Left forelimb (tissue), 1 donor: ENCODE measurements around the gene FOXL3.
"Not testable (repeated sequence)": the region's sequence is repeated elsewhere in the genome, so short reads cannot be mapped to it uniquely, and the experiment has no call there.

Experiments
- DNase-seq: peaks from one replicate; pipeline ENCODE4 v3.0.0-alpha.2; 2018; ENCODE audit warnings: low spot score

The FOXL3 gene

GRCh38 chr7:255038-255435 is 34.9 kb upstream of the FOXL3 start:
- DNase-seq = no peak

- no peak for DNase-seq
These were observed 34.1 kb upstream of the FOXL3 start for GRCh38 chr7:255721-256361.

- no peak for DNase-seq
These were observed 33.5 kb upstream of the FOXL3 start for GRCh38 chr7:256461-256940.

- DNase-seq = no peak
These were observed 32.9 kb upstream of the FOXL3 start for GRCh38 chr7:256981-257646.

- no peak for DNase-seq
These were observed 32.4 kb upstream of the FOXL3 start for GRCh38 chr7:257647-257992.

- DNase-seq = no peak
These were observed 31.3 kb upstream of the FOXL3 start for GRCh38 chr7:258476-259190.

- no peak for DNase-seq
These were observed 30.8 kb upstream of the FOXL3 start for GRCh38 chr7:259191-259505.

GRCh38 chr7:259751-260405 is 30.1 kb upstream of the FOXL3 start:
- no peak for DNase-seq

- no peak for DNase-seq
These were observed 29.3 kb upstream of the FOXL3 start for GRCh38 chr7:260441-261281.

GRCh38 chr7:261341-262250 is 28.4 kb upstream of the FOXL3 start:
- no peak for DNase-seq

- DNase-seq = no peak
These were observed 27.8 kb upstream of the FOXL3 start for GRCh38 chr7:262251-262572.

- not testable (repeated sequence) for DNase-seq
These were observed 27.2 kb upstream of the FOXL3 start for GRCh38 chr7:262631-263311.

GRCh38 chr7:263483-264351 is 26.3 kb upstream of the FOXL3 start:
- not testable (repeated sequence) for DNase-seq

GRCh38 chr7:264541-265191 is 25.3 kb upstream of the FOXL3 start:
- no peak for DNase-seq

GRCh38 chr7:265192-265997 is 24.6 kb upstream of the FOXL3 start:
- no peak for DNase-seq

GRCh38 chr7:265998-266850 is 23.7 kb upstream of the FOXL3 start:
- DNase-seq = no peak
